Ovary (tissue), 3 donors: Measurements from ENCODE around the gene ANO10.

ENCODE experiments used
- EP300 ChIP-seq: sonication (generic); formaldehyde crosslinking; IDR thresholded peaks from one replicate; pipeline ENCODE4 v1.6.1; 2017; ENCODE audit warnings: antibody characterized with exemption
- POLR2A ChIP-seq: fragments of 450-650 bp; IDR thresholded peaks from one replicate; pipeline ENCODE4 v1.6.1; 2017; ENCODE audit warnings: antibody characterized with exemption, mild to moderate bottlenecking, moderate library complexity
- TF ChIP-seq, protein P1 (sequence below), 3 donors: fragments of 450-650 bp in 2 of 3; fragments of 200-600 bp in 1 of 3; IDR thresholded peaks; one replicate each; pipeline versions ENCODE4 v1.5.1 to v1.8.0; 2016 to 2022; ENCODE audit warnings: antibody characterized with exemption in 3 of 3, mild to moderate bottlenecking in 1 of 3
- donor health status: DM: no; HTN: no; CAD: no.

- TF ChIP-seq POLR2A (no peak), EP300 (no peak)
- TF ChIP-seq, protein P1, sequence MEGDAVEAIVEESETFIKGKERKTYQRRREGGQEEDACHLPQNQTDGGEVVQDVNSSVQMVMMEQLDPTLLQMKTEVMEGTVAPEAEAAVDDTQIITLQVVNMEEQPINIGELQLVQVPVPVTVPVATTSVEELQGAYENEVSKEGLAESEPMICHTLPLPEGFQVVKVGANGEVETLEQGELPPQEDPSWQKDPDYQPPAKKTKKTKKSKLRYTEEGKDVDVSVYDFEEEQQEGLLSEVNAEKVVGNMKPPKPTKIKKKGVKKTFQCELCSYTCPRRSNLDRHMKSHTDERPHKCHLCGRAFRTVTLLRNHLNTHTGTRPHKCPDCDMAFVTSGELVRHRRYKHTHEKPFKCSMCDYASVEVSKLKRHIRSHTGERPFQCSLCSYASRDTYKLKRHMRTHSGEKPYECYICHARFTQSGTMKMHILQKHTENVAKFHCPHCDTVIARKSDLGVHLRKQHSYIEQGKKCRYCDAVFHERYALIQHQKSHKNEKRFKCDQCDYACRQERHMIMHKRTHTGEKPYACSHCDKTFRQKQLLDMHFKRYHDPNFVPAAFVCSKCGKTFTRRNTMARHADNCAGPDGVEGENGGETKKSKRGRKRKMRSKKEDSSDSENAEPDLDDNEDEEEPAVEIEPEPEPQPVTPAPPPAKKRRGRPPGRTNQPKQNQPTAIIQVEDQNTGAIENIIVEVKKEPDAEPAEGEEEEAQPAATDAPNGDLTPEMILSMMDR (IDR thresholded peaks at IDR 0.05): no peak
Observed at GRCh38 chr3:43477600-43477999, 144.2 kb downstream of the ANO10 start.
